HG03196 (cell line): ENCODE data around the gene MBTD1.
"Not testable (repeated sequence)": the region's sequence is repeated elsewhere in the genome, so short reads cannot be mapped to it uniquely, and the experiment has no call there.

Experiments
- ATAC-seq: cut with Tn5 transposase; IDR thresholded peaks from one replicate; pipeline ENCODE4 v1.9.1; 2021; ENCODE audit not compliant: unreplicated experiment

MBTD1 gene

GRCh38 chr17:51189628-51190027 lies 70.2 kb downstream of the MBTD1 start:
- ATAC-seq, result no peak

- no peak for ATAC-seq
Observed at GRCh38 chr17:51189162-51189561, 70.7 kb downstream of the MBTD1 start.

DNA sequence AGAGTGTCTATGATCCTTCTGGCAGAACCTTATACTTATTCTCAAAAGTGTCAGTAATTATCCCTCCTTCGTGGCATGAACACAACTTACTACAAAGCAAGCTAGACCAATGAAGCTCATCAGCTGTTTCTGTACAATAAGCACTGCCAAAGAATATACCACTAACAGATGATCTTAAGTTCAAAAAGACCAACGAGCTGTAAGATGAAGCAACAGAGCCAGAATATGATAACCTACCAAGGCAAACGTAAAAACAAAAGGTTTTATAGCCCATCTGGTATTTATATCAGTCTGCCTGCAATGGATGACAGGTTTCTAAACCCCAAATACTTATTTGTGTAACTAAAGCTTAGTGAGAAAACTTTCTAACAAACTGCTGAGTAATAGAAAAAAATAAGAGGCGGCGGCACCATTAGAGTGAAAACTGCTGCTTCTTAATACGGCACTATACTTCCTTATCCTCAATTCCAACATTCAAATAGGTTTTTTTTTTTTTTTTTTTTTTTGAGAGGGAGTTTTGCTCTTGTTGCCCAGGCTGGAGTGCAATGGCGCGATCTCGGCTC lies 71.5 kb downstream of the MBTD1 start:
- no peak for ATAC-seq

DNA sequence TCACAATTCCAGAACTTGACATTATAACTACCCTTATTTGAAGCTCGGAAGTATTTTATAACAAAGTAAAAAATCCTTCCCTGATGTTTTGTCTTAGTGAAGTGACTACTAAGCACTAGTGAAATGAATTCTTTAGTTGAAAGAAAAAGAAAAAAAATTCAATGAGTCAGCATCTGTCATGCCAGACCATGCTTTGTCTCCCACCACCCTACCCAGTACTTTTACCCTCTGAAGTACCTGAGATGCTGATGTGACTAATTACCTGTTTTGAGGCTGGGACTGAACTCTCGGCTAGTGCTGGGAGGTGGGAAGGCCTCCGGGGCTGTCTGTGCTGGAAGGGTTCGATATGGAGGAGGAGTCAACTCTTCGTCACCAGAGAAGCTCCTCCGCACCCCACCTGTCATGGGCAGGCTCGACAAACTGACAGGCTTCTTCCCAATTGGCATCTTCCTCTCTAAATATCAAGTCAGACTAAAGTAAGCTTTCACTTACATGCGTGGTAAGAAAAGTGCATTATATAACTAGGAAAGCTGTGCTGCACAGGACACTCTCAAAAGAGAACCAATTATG lies 74.0 kb downstream of the MBTD1 start:
- no peak for ATAC-seq

DNA sequence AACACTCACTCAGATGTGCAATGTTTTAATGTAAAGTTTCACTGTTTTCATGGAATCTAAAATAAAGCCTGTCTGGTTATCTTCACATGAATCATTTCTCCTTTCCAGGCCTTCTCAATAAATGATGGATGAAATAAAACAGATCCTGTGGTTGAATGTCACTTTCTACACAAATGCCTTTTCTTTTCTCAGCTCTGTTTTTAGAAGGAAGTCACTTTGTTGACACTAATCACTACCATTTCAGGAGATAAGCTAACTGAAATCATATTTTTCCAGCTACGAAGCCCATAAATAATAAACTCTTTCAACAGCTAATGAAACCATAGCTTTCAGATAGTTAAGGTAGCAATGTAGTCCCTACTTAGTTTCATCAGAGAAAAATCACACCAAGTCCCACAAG lies 75.7 kb downstream of the MBTD1 start:
- ATAC-seq, result no peak

GRCh38 chr17:51180486-51180885 lies 79.4 kb downstream of the MBTD1 start:
- ATAC-seq, result no peak

DNA sequence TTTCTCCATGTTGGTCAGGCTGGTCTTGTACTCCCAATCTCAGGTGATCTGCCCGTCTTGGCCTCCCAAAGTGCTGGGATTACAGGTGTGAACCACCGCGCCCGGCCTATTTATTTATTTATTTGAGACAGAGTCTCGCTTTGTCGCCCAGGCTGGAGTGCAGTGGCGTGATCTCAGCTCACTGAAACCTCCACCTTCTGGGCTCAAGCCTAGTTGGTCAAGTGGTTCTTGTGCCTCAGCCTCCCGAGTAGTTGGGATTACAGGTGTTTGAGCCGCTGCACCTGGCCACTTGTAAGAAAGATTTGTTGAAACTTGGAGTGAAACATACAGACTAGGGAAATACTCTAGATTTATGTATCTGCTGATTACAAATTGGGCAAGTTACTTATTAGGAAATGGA lies 87.8 kb downstream of the MBTD1 start:
- ATAC-seq, result not testable (repeated sequence)

GRCh38 chr17:51170736-51171135 lies 89.1 kb downstream of the MBTD1 start:
- no peak for ATAC-seq

GRCh38 chr17:51169340-51169739 lies 90.5 kb downstream of the MBTD1 start:
- ATAC-seq, result no peak

GRCh38 chr17:51166987-51167931 lies 92.6 kb downstream of the MBTD1 start:
- ATAC-seq, result peak; percentile 50

- peak; percentile 84 for ATAC-seq
Observed at GRCh38 chr17:51166198-51166986, 93.5 kb downstream of the MBTD1 start, which contains the start of gene NME2. TSS of gene NME2 (plus strand) at chr17:51166411. CDS start at chr17:51166831, 420 bp downstream.

DNA sequence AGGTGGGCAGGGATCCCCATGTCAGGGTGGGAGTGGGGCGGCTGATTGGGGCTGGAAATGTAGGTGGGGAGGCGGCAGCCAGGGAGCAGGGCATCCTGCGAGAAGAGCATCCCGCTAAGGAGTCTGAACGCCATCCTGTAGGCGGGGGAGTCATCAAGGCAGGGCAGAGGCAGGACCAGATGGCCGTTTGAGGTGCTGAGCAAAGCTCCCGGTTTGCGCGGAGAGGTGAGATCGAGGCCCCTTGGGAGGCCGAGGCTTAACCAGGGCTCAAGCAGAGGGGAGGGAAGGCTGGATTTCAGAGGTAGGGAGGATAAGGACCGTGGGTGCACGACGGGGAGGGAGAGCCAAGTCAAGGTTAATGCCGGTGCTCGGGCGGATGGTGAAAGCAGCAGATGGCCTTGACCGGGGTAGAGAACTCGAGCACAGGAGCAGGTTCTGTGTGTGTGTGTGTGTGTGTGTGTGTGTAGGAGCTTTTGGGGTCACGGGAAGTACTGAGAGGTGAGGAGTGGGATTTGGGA lies 94.1 kb downstream of the MBTD1 start:
- ATAC-seq, result peak; percentile 0

GRCh38 chr17:51164911-51165679 lies 94.8 kb downstream of the MBTD1 start:
- ATAC-seq, result no peak

GRCh38 chr17:51161541-51161940 lies 98.3 kb downstream of the MBTD1 start:
- no peak for ATAC-seq

DNA sequence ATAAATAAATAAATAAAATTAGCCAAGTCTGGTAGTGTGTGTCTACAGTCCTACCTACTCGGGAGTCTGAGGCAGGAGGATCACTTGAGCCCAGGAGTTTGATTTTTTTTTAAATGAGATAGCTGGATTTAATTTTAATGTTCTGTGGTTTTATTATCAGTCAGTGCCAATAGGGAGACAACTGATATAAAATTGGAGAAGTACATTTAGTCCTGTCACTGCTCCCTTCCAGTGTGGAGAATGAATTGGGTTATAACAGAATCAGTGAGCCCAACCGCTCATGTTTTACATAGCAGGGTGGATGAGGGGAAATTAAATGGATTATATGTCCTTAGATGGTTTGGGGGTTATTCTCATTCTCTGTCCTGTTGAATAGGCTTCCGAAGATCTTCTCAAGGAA lies 100.2 kb downstream of the MBTD1 start:
- ATAC-seq, result no peak

GRCh38 chr17:51155416-51155815 lies 104.4 kb downstream of the MBTD1 start:
- no peak for ATAC-seq

DNA sequence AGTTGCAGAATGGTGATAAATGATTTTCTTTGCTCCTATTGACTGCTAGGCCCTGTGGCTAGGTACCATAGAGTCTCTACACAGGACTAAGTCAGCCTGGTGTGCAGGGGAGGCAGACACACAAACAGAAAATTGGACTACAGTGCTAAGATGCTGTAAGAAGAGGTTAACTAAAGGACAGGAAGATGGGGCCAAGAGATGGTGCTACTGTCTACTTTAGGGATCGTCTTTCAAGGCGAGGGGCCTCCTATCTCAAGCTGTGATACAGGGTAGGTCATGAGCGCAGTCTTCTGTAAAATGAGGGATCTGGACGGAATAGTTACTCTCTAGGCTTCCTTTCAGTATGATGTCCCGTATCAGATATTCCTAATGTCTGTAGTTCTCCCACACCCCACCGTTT lies 105.7 kb downstream of the MBTD1 start:
- ATAC-seq, result no peak

GRCh38 chr17:51153210-51154072 lies 106.4 kb downstream of the MBTD1 start, which contains the start of gene NME1:
TSS of gene NME1 (plus strand) at chr17:51153559. CDS start at chr17:51155655, 2,096 bp downstream.
- ATAC-seq, result peak; percentile 94

GRCh38 chr17:51152766-51153209 lies 107.1 kb downstream of the MBTD1 start:
- peak; percentile 1 for ATAC-seq
